IMR-90 (cell line): ENCODE measurements around the gene TRIML1. TPM values are rescaled to one million over a fixed set of nuclear protein-coding genes. Genes with fewer than 3 reads are reported as not detected.
A peak's percentile ranks its signal among the peaks of the same experiment; 100 is the strongest.

Experiments
- ATAC-seq: fragments of 200-7000 bp; cut with Tn5 transposase; 2 replicates; pipeline ENCODE4 v1.9.1; 2020; ENCODE audit warnings: low read depth, mild to moderate bottlenecking, moderate library complexity
- BruUV-seq: library from RNA; stranded (reverse); fragments of 400-500 nt; replicated peaks from 2 replicates; lab custom pipeline; 2021; lab: Mats Ljungman, UMichigan
- CTCF ChIA-PET: fragments of 300-600 bp; formaldehyde crosslinking; extraction: SDS; loops from one replicate; lab custom pipeline; 2021; ENCODE audit warnings: antibody characterized with exemption; lab: Yijun Ruan, JAX
- POLR2A ChIA-PET: fragments of 300-600 bp; sonication (Branson Sonifier 250); formaldehyde crosslinking; loops from one replicate; lab custom pipeline; 2022; ENCODE audit warnings: antibody characterized with exemption; ENCODE audit not compliant: unreplicated experiment; lab: Charles Lee
- DNase-seq: peaks from one replicate; pipeline ENCODE4 v3.0.0; 2013
- H2AFZ ChIP-seq: replicated peaks from 2 replicates; pipeline ENCODE3; 2013; ENCODE audit warnings: low read length, mild to moderate bottlenecking; ENCODE audit not compliant: poor library complexity
- H2AK5ac ChIP-seq: 2 replicates; pipeline ENCODE4 v1.6.1; 2013; ENCODE audit warnings: low read depth, low read length, inconsistent platforms
- H2AK9ac ChIP-seq: replicated peaks from 2 replicates; pipeline ENCODE3; 2013; ENCODE audit warnings: mild to moderate bottlenecking, low read depth, low read length, moderate library complexity; ENCODE audit not compliant: poor library complexity
- H2BK120ac ChIP-seq: 2 replicates; pipeline ENCODE4 v1.6.1; 2013; ENCODE audit warnings: low read depth, low read length, inconsistent platforms
- H2BK15ac ChIP-seq: 3 replicates; pipeline ENCODE4 v1.6.1; 2013; ENCODE audit warnings: low read depth, low read length, inconsistent platforms
- H2BK20ac ChIP-seq: 2 replicates; pipeline ENCODE4 v1.6.1; 2013; ENCODE audit warnings: low read depth, mild to moderate bottlenecking, inconsistent platforms, low read length, moderate library complexity
- H2BK5ac ChIP-seq: 2 replicates; pipeline ENCODE4 v1.6.1; 2013; ENCODE audit warnings: mild to moderate bottlenecking, low read depth, low read length, inconsistent platforms; ENCODE audit not compliant: poor library complexity, severe bottlenecking
- H3K14ac ChIP-seq: replicated peaks from 2 replicates; pipeline ENCODE4 v1.6.1; 2013; ENCODE audit warnings: low read depth, low read length, inconsistent platforms
- H3K18ac ChIP-seq: 2 replicates; pipeline ENCODE4 v1.6.1; 2013; ENCODE audit warnings: low read depth, low read length, control low read depth
- H3K23ac ChIP-seq: 2 replicates; pipeline ENCODE4 v1.6.1; 2013; ENCODE audit warnings: low read depth, low read length, inconsistent platforms
- H3K27ac ChIP-seq: 2 replicates; pipeline ENCODE4 v1.5.1; 2013; ENCODE audit warnings: mild to moderate bottlenecking, control low read depth, low read length; ENCODE audit not compliant: insufficient read depth
- H3K27me3 ChIP-seq: 2 replicates; pipeline ENCODE4 v1.6.1; 2013; ENCODE audit warnings: low read length; ENCODE audit not compliant: control insufficient read depth, insufficient read depth
- H3K36me3 ChIP-seq: 2 replicates; pipeline ENCODE4 v1.6.1; 2013; ENCODE audit warnings: low read length, mixed read lengths; ENCODE audit not compliant: control insufficient read depth, insufficient read depth
- H3K4ac ChIP-seq: 2 replicates; pipeline ENCODE4 v1.6.1; 2013; ENCODE audit warnings: low read depth, low read length, inconsistent platforms
- H3K4me1 ChIP-seq: 2 replicates; pipeline ENCODE4 v1.6.1; 2013; ENCODE audit warnings: low read length, mixed read lengths; ENCODE audit not compliant: control insufficient read depth, insufficient read depth
- H3K4me2 ChIP-seq: 2 replicates; pipeline ENCODE4 v1.6.1; 2013; ENCODE audit warnings: low read depth, mild to moderate bottlenecking, control low read depth, low read length, moderate library complexity
- H3K4me3 ChIP-seq: 2 replicates; pipeline ENCODE4 v1.5.1; 2013; ENCODE audit warnings: low read depth, mild to moderate bottlenecking, control low read depth, low read length, moderate library complexity; ENCODE audit not compliant: insufficient read depth
- H3K56ac ChIP-seq: 2 replicates; pipeline ENCODE4 v1.6.1; 2013; ENCODE audit warnings: low read length, inconsistent platforms; ENCODE audit not compliant: insufficient read depth; ENCODE audit errors: extremely low read depth
- H3K79me1 ChIP-seq, 2 experiments: 2 replicates each; pipeline ENCODE4 v1.6.1; 2013; ENCODE audit warnings: low read length in 2 of 2, inconsistent platforms in 1 of 2, low read depth in 1 of 2
- H3K9ac ChIP-seq: 2 replicates; pipeline ENCODE4 v1.6.1; 2013; ENCODE audit warnings: low read depth, low read length, control low read depth
- H3K9me1 ChIP-seq: 2 replicates; pipeline ENCODE4 v1.6.1; 2013; ENCODE audit warnings: low read length, inconsistent platforms; ENCODE audit not compliant: insufficient read depth
- H3K9me3 ChIP-seq: 2 replicates; pipeline ENCODE4 v1.6.1; 2013; ENCODE audit warnings: low read length; ENCODE audit not compliant: control insufficient read depth, insufficient read depth
- H4K20me1 ChIP-seq: 2 replicates; pipeline ENCODE4 v1.6.1; 2013; ENCODE audit warnings: low read length, inconsistent platforms; ENCODE audit not compliant: insufficient read depth
- H4K5ac ChIP-seq: 2 replicates; pipeline ENCODE4 v1.6.1; 2013; ENCODE audit warnings: mild to moderate bottlenecking, low read depth, low read length, control low read depth
- H4K8ac ChIP-seq, 2 experiments: 2 replicates each; pipeline ENCODE4 v1.6.1; 2013; ENCODE audit warnings: low read depth in 2 of 2, low read length in 2 of 2, control low read depth in 1 of 2, inconsistent platforms in 1 of 2
- H4K91ac ChIP-seq: 2 replicates; pipeline ENCODE4 v1.6.1; 2013; ENCODE audit warnings: low read depth, low read length, inconsistent platforms; ENCODE audit not compliant: insufficient read depth
- BHLHE40 ChIP-seq: fragments of 150-350 bp; IDR thresholded peaks from 2 replicates; pipeline ENCODE4 v1.6.1; 2016; ENCODE audit warnings: mild to moderate bottlenecking, low read depth, low read length
- CEBPB ChIP-seq: IDR thresholded peaks from 2 replicates; pipeline ENCODE4 v1.6.1; 2012; ENCODE audit warnings: low read depth, low read length, improper control_type of control experiment
- CTCF ChIP-seq: conservative IDR thresholded peaks from 2 replicates; pipeline ENCODE4 v1.5.1; 2012; ENCODE audit warnings: mild to moderate bottlenecking, low read depth, low read length, improper control_type of control experiment
- RCOR1 ChIP-seq: IDR thresholded peaks from 2 replicates; pipeline ENCODE4 v1.6.1; 2012; ENCODE audit warnings: mild to moderate bottlenecking, low read length, improper control_type of control experiment; ENCODE audit not compliant: insufficient replicate concordance
- SMC3 ChIP-seq: fragments of 150-350 bp; IDR thresholded peaks from 2 replicates; pipeline ENCODE4 v1.6.1; 2016; ENCODE audit warnings: low read depth, mild to moderate bottlenecking, antibody characterized with exemption, low read length, moderate library complexity
- WGBS, 2 experiments: methylation state at CpG; one replicate each; pipeline versions ENCODE4 v1.1.5 to v1.1.7; 2013; ENCODE audit warnings: missing lambda C conversion rate in 2 of 2; ENCODE audit not compliant: insufficient read length in 1 of 2; ENCODE audit errors: extremely low coverage in 2 of 2; 5-methylcytosine and 5-hydroxymethylcytosine counted together
- dilution Hi-C: fragments of 300-500 bp; cut with HindIII; formaldehyde crosslinking; loops from one replicate; pipeline ENCODE4 v1.14.3; 2018; ENCODE audit warnings: low sequenced_read_pairs; ENCODE audit not compliant: unreplicated experiment
- in situ Hi-C: fragments of 300-500 bp; cut with MboI; formaldehyde crosslinking; loops from 3 replicates; pipeline ENCODE4 v1.14.3; 2019; ENCODE audit warnings: low sequenced_read_pairs, inconsistent platforms, mixed read lengths
- intact Hi-C: fragments of 100-400 bp; cut with micrococcal nuclease; formaldehyde crosslinking; loops from 2 replicates; pipeline ENCODE4 v1.10.0; 2022
- polyA plus RNA-seq, 3 experiments: library from polyadenylated mRNA; depleted of rRNA; stranded (reverse); fragments of >200 nt; gene quantifications; 2 replicates each; pipeline ENCODE4 v1.2.3, GENCODE V29; 2012; ENCODE audit warnings: low replicate concordance in 1 of 3
- total RNA-seq: library from RNA; depleted of rRNA; stranded (reverse); fragments of >200 nt; gene quantifications from 2 replicates; pipeline ENCODE4 v1.2.3, GENCODE V29; 2012
- TF ChIP-seq, protein P1 (sequence below): fragments of 150-350 bp; IDR thresholded peaks from 2 replicates; pipeline ENCODE4 v1.6.1; 2016; ENCODE audit warnings: low read depth, mild to moderate bottlenecking, low read length, moderate library complexity, borderline replicate concordance

The TRIML1 gene
- total and polyA plus RNA-seq, 2 of the 4 experiments (the other 2 are of a cell fraction), result not detected

- Histone ChIP-seq H2BK20ac (no peak overlapping the region), H2BK15ac (no peak overlapping the region), H3K4me1 (peaks cover 3% of the 10 kb centered on the region), H3K27ac (no peak overlapping the region), H4K91ac (no peak overlapping the region), H2AK5ac (no peak overlapping the region), H3K18ac (no peak overlapping the region), H2AFZ (no peak overlapping the region), H3K9me1 (no peaks in the 10 kb centered on the region), H3K4me3 (no peak overlapping the region), H3K79me1 (no peaks in the 10 kb centered on the region), H3K14ac (no peak overlapping the region), H3K9ac (no peak overlapping the region), H3K4me2 (peak overlapping the region; percentile 13; the same call in 1 of the 2 replicates), H3K23ac (no peak overlapping the region), H2BK120ac (no peak overlapping the region), H2AK9ac (no peak overlapping the region), H4K8ac (no peak overlapping the region), H4K5ac (no peak overlapping the region), H2BK5ac (no peak overlapping the region), H3K56ac (no peak overlapping the region), H4K20me1 (no peaks in the 10 kb centered on the region), H3K36me3 (no peaks in the 10 kb centered on the region), H3K27me3 (no peaks in the 10 kb centered on the region; the same call in 1 of the 2 replicates), H3K4ac (no peak overlapping the region), H3K9me3 (no peaks in the 10 kb centered on the region)
- ChIA-PET POLR2A (no interaction called here), CTCF (no interaction called here)
- intact Hi-C loops, result no loop called here
- dilution Hi-C loops, result no loop called here
- WGBS, 2 experiments, result 31% methylated on average over 5 of the region's 13 CpGs; no CpG with 5 or more reads in 1 of the 2 experiments
- in situ Hi-C loops, result no loop called here
- TF ChIP-seq RCOR1 (no peak), CEBPB (no peak), CTCF (no peak), SMC3 (no peak), BHLHE40 (no peak)
- TF ChIP-seq, protein P1, sequence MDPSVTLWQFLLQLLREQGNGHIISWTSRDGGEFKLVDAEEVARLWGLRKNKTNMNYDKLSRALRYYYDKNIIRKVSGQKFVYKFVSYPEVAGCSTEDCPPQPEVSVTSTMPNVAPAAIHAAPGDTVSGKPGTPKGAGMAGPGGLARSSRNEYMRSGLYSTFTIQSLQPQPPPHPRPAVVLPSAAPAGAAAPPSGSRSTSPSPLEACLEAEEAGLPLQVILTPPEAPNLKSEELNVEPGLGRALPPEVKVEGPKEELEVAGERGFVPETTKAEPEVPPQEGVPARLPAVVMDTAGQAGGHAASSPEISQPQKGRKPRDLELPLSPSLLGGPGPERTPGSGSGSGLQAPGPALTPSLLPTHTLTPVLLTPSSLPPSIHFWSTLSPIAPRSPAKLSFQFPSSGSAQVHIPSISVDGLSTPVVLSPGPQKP, result no peak
- DNase-seq (no peak), ATAC-seq (peak; percentile 24)
- no TSS peak for BruUV-seq
Measured at GRCh38 chr4:188196134-188196735, 57.0 kb downstream of the TRIML1 start.
